Gastroesophageal sphincter (tissue), 3 donors: ENCODE data around the gene MUC22.
"Not testable (repeated sequence)": the region's sequence is repeated elsewhere in the genome, so short reads cannot be mapped to it uniquely, and the experiment has no call there.

Source experiments
- EP300 ChIP-seq: sonication (generic); formaldehyde crosslinking; IDR thresholded peaks from one replicate; pipeline ENCODE4 v1.6.1; 2017; ENCODE audit warnings: antibody characterized with exemption, mild to moderate bottlenecking
- POLR2A ChIP-seq, 2 donors: fragments of 450-650 bp; IDR thresholded peaks; one replicate each; pipeline ENCODE4 v1.6.1; 2017; ENCODE audit warnings: antibody characterized with exemption in 2 of 2, mild to moderate bottlenecking in 2 of 2, moderate library complexity in 1 of 2
- POLR2AphosphoS5 ChIP-seq: sonication (generic); formaldehyde crosslinking; IDR thresholded peaks from one replicate; pipeline ENCODE4 v1.6.1; 2017; ENCODE audit warnings: antibody characterized with exemption
- TF ChIP-seq, protein P1 (sequence below), 4 experiments: fragments of 200-600 bp in 2 of 4; fragments of 450-650 bp in 2 of 4; sonication (generic) in 1 of 4; IDR thresholded peaks; one replicate each; pipeline ENCODE4 v1.5.1; 2017 to 2019; ENCODE audit warnings: antibody characterized with exemption in 4 of 4, mild to moderate bottlenecking in 2 of 4, moderate library complexity in 2 of 4

DNA sequence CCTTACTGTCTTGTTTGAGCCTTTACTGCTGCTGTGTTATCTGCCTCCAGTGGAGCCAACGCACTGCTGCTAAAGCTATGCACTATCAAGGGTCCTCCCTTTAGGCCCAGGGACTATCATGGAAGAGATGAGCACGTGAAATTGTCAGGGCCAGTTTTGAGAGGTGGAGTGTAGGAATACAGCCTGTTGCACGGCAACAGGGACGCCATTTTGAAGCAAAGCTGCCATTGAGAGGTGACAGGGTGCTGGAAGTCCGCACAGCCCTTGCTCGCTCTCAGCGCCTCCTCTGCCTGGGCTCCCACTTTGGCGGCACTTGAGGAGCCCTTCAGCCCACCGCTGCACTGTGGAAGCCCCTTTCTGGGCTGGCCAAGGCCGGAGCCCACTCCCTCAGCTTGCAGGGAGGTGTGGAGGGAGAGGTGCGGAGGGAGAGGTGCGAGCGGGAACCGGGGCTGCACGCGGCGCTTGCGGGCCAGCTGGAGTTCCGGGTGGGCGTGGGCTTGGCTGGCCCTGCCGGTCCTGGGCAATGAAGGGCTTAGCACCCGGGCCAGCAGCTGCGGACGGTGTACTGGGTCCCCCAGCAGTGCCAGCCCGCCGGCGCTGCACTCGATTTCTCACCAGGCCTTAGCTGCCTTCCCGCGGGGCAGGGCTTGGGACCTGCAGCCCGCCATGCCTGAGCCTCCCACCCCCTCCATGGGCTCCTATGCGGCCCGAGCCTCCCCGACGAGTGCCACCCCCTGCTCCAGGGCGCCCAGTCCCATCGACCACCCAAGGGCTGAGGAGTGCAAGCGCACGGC, 10.0 kb upstream of the MUC22 start:
- TF ChIP-seq, protein P1, sequence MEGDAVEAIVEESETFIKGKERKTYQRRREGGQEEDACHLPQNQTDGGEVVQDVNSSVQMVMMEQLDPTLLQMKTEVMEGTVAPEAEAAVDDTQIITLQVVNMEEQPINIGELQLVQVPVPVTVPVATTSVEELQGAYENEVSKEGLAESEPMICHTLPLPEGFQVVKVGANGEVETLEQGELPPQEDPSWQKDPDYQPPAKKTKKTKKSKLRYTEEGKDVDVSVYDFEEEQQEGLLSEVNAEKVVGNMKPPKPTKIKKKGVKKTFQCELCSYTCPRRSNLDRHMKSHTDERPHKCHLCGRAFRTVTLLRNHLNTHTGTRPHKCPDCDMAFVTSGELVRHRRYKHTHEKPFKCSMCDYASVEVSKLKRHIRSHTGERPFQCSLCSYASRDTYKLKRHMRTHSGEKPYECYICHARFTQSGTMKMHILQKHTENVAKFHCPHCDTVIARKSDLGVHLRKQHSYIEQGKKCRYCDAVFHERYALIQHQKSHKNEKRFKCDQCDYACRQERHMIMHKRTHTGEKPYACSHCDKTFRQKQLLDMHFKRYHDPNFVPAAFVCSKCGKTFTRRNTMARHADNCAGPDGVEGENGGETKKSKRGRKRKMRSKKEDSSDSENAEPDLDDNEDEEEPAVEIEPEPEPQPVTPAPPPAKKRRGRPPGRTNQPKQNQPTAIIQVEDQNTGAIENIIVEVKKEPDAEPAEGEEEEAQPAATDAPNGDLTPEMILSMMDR (IDR thresholded peaks at IDR 0.05): not testable (repeated sequence)
- TF ChIP-seq POLR2A (IDR thresholded peaks at IDR 0.05); EP300; POLR2AphosphoS5: not testable (repeated sequence)
